K562 (cell line): ENCODE results near the gene RNFT2. TPM values are rescaled to one million over a fixed set of nuclear protein-coding genes. Genes with fewer than 3 reads are reported as not detected.

Experiments
- ATAC-seq: fragments of 200-7000 bp; cut with Tn5 transposase; 3 replicates; pipeline ENCODE4 v1.9.1; 2020; ENCODE audit warnings: moderate library complexity
- BruUV-seq: library from RNA; stranded (reverse); fragments of 400-500 nt; replicated peaks from 2 replicates; lab custom pipeline; 2021; lab: Mats Ljungman, UMichigan
- CTCF ChIA-PET: fragments of 300-600 bp; formaldehyde crosslinking; extraction: SDS; loops from one replicate; lab custom pipeline; 2021; ENCODE audit warnings: low intra/inter-chr PET ratio; lab: Yijun Ruan, JAX
- POLR2A ChIA-PET: fragments of 300-600, 350-650 bp; sonication (Branson Sonifier 250); formaldehyde crosslinking; extraction: SDS; loops from one replicate; lab custom pipeline; 2021; ENCODE audit warnings: antibody characterized with exemption, inconsistent platforms; lab: Yijun Ruan, JAX
- DNase-seq, 4 experiments: peaks; one replicate each; pipeline versions ENCODE4 v3.0.0 to v3.0.0-alpha.2; 2011 to 2018; ENCODE audit warnings: low spot score in 3 of 4, mixed read lengths in 3 of 4; ENCODE audit errors: extremely low read depth in 1 of 4
- FAIRE-seq: peaks from 2 replicates; lab custom pipeline; 2011; peaks lifted over from hg19 to GRCh38; lab: Jason Lieb, UNC
- H2AFZ ChIP-seq: 2 replicates; pipeline ENCODE4 v1.6.0; 2011; ENCODE audit warnings: low read depth, low read length, control low read depth, inconsistent platforms
- H3K27ac ChIP-seq: fragments of 200-600 bp; 3 replicates; pipeline ENCODE4 v1.8.0; 2011; ENCODE audit warnings: low read depth, mild to moderate bottlenecking, control low read depth, inconsistent platforms, low read length, moderate library complexity, mixed read lengths; ENCODE audit errors: extremely low read depth
- H3K27me3 ChIP-seq, 2 experiments: fragments of 300-600 bp in 1 of 2; 2 replicates in 1 of 2; 3 replicates in 1 of 2; pipeline versions ENCODE4 v1.6.0 to v1.8.0; 2011; ENCODE audit warnings: inconsistent platforms in 2 of 2, low read length in 2 of 2, mild to moderate bottlenecking in 1 of 2, mixed read lengths in 1 of 2, moderate library complexity in 1 of 2; ENCODE audit not compliant: control insufficient read depth in 2 of 2, insufficient read depth in 2 of 2
- H3K36me3 ChIP-seq: fragments of 300-600 bp; 3 replicates; pipeline ENCODE4 v1.8.0; 2011; ENCODE audit warnings: mild to moderate bottlenecking, low read length, inconsistent platforms; ENCODE audit not compliant: control insufficient read depth, insufficient read depth
- H3K4me1 ChIP-seq, 2 experiments: fragments of 200-600 bp in 1 of 2; replicated peaks in 1 of 2; 2 replicates in 1 of 2; 3 replicates in 1 of 2; pipeline versions ENCODE4 v1.5.1 to v1.8.0; 2011; ENCODE audit warnings: inconsistent platforms in 2 of 2, low read length in 2 of 2, mild to moderate bottlenecking in 1 of 2, mixed read lengths in 1 of 2, moderate library complexity in 1 of 2; ENCODE audit not compliant: control insufficient read depth in 2 of 2, insufficient read depth in 2 of 2
- H3K4me2 ChIP-seq: 2 replicates; pipeline ENCODE4 v1.6.1; 2011; ENCODE audit warnings: low read length, control low read depth, inconsistent platforms, mixed read lengths; ENCODE audit not compliant: insufficient read depth
- H3K4me3 ChIP-seq: fragments of 200-600 bp; sonication (generic), shearing (Covaris generic); 2 replicates; pipeline ENCODE4 v1.5.1; 2016; ENCODE audit warnings: control low read depth, inconsistent platforms
- H3K79me2 ChIP-seq: fragments of 200-600 bp; 3 replicates; pipeline ENCODE4 v1.8.0; 2011; ENCODE audit warnings: low read length, inconsistent platforms; ENCODE audit not compliant: control insufficient read depth, insufficient read depth
- H3K9ac ChIP-seq, 2 experiments: 2 replicates each; pipeline versions ENCODE4 v1.6.0 to v1.6.1; 2011; ENCODE audit warnings: low read depth in 2 of 2, low read length in 2 of 2, control low read depth in 1 of 2, inconsistent platforms in 1 of 2, mild to moderate bottlenecking in 1 of 2, mixed read lengths in 1 of 2; ENCODE audit not compliant: insufficient read depth in 1 of 2
- H3K9me1 ChIP-seq: one replicate; pipeline ENCODE4 v1.6.0; 2011; ENCODE audit warnings: inconsistent platforms, mild to moderate bottlenecking, low read length, moderate library complexity; ENCODE audit not compliant: control insufficient read depth, insufficient read depth
- H3K9me3 ChIP-seq: replicated peaks from 2 replicates; pipeline ENCODE4 v1.5.1; 2011; ENCODE audit warnings: low read depth, low read length, inconsistent platforms; ENCODE audit not compliant: control insufficient read depth, insufficient read depth
- H4K20me1 ChIP-seq: replicated peaks from 2 replicates; pipeline ENCODE4 v1.6.1; 2011; ENCODE audit warnings: low read length, inconsistent platforms, mixed read lengths; ENCODE audit not compliant: control insufficient read depth, insufficient read depth
- BHLHE40 ChIP-seq: IDR thresholded peaks from 2 replicates; pipeline ENCODE4 v1.6.1; 2011; ENCODE audit warnings: low read length, improper control_type of control experiment
- PATZ1 ChIP-seq: fragments of 250-450 bp; sonication (Bioruptor Pico); IDR thresholded peaks from 2 replicates; pipeline ENCODE4 v1.5.0; 2020; ENCODE audit warnings: mild to moderate bottlenecking, borderline replicate concordance
- RFX1 ChIP-seq: fragments of 450-650 bp; IDR thresholded peaks from 2 replicates; pipeline ENCODE4 v1.6.1; 2016; ENCODE audit warnings: mild to moderate bottlenecking, moderate library complexity
- ZNF586 ChIP-seq: fragments of 450-650 bp; formaldehyde crosslinking; conservative IDR thresholded peaks from 2 replicates; pipeline ENCODE4 v1.4.0; 2020; ENCODE audit warnings: mild to moderate bottlenecking, moderate library complexity
- WGBS: fragments of 100-300 bp; shearing (Covaris generic); methylation state at CpG from one replicate; pipeline ENCODE4 v1.1.6; 2016; ENCODE audit warnings: low coverage, mixed read lengths; ENCODE audit not compliant: insufficient coverage; ENCODE audit errors: missing lambda C conversion rate; 5-methylcytosine and 5-hydroxymethylcytosine counted together
- in situ Hi-C: fragments of 300-500 bp; cut with MboI; formaldehyde crosslinking; loops from 4 replicates; pipeline ENCODE4 v1.15.0; 2018; ENCODE audit warnings: inconsistent platforms, mixed read lengths
- intact Hi-C: fragments of 100-400 bp; cut with micrococcal nuclease; formaldehyde crosslinking; loops from 2 replicates; pipeline ENCODE4 v1.14.2; 2022
- polyA plus RNA-seq, 8 experiments: library from polyadenylated mRNA; depleted of rRNA in 4 of 8; stranded (reverse) in 5 of 8; unstranded in 3 of 8; fragments of >200 nt; fragmentation: Nextera tagmentation in 2 of 8; fragmentation: Illumina TruSeq in 1 of 8; extraction: Ambion mirVana in 2 of 8; extraction: Trizol in 1 of 8; gene quantifications; 2 replicates each; pipeline versions ENCODE4 v1.2.1 to v1.2.3, GENCODE V29; 2011 to 2014; ENCODE audit warnings: inconsistent platforms in 1 of 8, missing spikeins in 1 of 8
- total RNA-seq, 7 experiments: library from RNA; depleted of rRNA in 6 of 7; stranded (reverse); fragments of >200 nt in 6 of 7; fragmentation: Illumina TruSeq in 2 of 7; extraction: Trizol in 2 of 7; gene quantifications; 2 replicates each; pipeline versions ENCODE4 v1.2.1 to v1.2.3, GENCODE V29; 2011 to 2021; ENCODE audit warnings: low replicate concordance in 1 of 7

Gene RNFT2
- total and polyA plus RNA-seq, 9 of the 15 experiments (the other 6 are each of a cell fraction or from before 2014, with no cell fraction given) = 3.6 to 26.3 (median 9.5) TPM

GRCh38 chr12:116718655-116719454 is 19.3 kb upstream of the RNFT2 start:
- H3K36me3 ChIP-seq = peaks cover 42% of the 10 kb centered on the region; the same call in 2 of the 3 replicates
- H3K4me2 ChIP-seq = no peak overlapping the region
- no peak for FAIRE-seq
- intact Hi-C loops = no loop called here
- no peak overlapping the region for H3K27ac ChIP-seq
- H4K20me1 ChIP-seq = 0 out of 2 replicates have a peak, but pooled peaks cover 4% of the 10 kb centered on the region
- WGBS = 49% methylated on average over 10 of the region's 10 CpGs
- no TSS peak for BruUV-seq
- H3K9me3 ChIP-seq = no peaks in the 10 kb centered on the region
- H3K27me3 ChIP-seq = no peaks in the 10 kb centered on the region
- no peak for DNase-seq
- no peaks in the 10 kb centered on the region for H3K9me1 ChIP-seq
- ChIA-PET CTCF (no interaction called here), POLR2A (no interaction called here)
- no peak for ATAC-seq
- H3K4me3 ChIP-seq = no peak overlapping the region
- no peak for TF ChIP-seq ZNF586 (CRISPR knock-in tag)
- in situ Hi-C loops = loop anchor here (25.0 kb wide), 1 partner anchor 243 kb away; no protein-coding TSS in a partner anchor
- H2AFZ ChIP-seq = no peak overlapping the region
- no peak overlapping the region for H3K9ac ChIP-seq
- H3K79me2 ChIP-seq = no peaks in the 10 kb centered on the region
- no peaks in the 10 kb centered on the region for H3K4me1 ChIP-seq

- BruUV-seq = no TSS peak
- ChIA-PET CTCF (no interaction called here), POLR2A (interaction anchor here (1.2 kb wide), 1 partner anchor 269 kb away, joined by 3 read pairs; no protein-coding TSS in a partner anchor)
- H2AFZ ChIP-seq = no peak overlapping the region
- no peak for ATAC-seq
- peaks cover 42% of the 10 kb centered on the region; the same call in 2 of the 3 replicates for H3K36me3 ChIP-seq
- no peaks in the 10 kb centered on the region for H3K79me2 ChIP-seq
- TF ChIP-seq BHLHE40 (no peak), PATZ1 (CRISPR knock-in tag) (no peak), RFX1 (peak; percentile 28; the same call in 1 of the 2 replicates)
- no peaks in the 10 kb centered on the region for H3K9me1 ChIP-seq
- WGBS = 85% methylated on average over 15 of the region's 15 CpGs
- H3K27ac ChIP-seq = no peak overlapping the region
- DNase-seq = no peak
- H3K4me1 ChIP-seq = no peaks in the 10 kb centered on the region
- no peak overlapping the region for H3K4me3 ChIP-seq
- no peak overlapping the region for H3K4me2 ChIP-seq
- no peaks in the 10 kb centered on the region for H3K9me3 ChIP-seq
- in situ Hi-C loops = loop anchor here (25.0 kb wide), 1 partner anchor 242 kb away; no protein-coding TSS in a partner anchor
- no peak overlapping the region for H3K9ac ChIP-seq
- H3K27me3 ChIP-seq = no peaks in the 10 kb centered on the region
- intact Hi-C loops = no loop called here
- no peak for FAIRE-seq
- 0 out of 2 replicates have a peak, but pooled peaks cover 4% of the 10 kb centered on the region for H4K20me1 ChIP-seq
Measured at GRCh38 chr12:116719731-116720528, 18.2 kb upstream of the RNFT2 start.
